Spinal cord (tissue), 10 donors: ENCODE data around the gene ZHX3. TPM values are rescaled to one million over a fixed set of nuclear protein-coding genes. Genes with fewer than 3 reads are reported as not detected.

Experiments used
- DNase-seq, 6 donors: peaks; one replicate each; pipeline versions ENCODE4 v3.0.0 to v3.0.0-alpha.2; 2013 to 2015; ENCODE audit warnings: low spot score in 6 of 6, low read depth in 4 of 6
- H3K27ac ChIP-seq: one replicate; pipeline ENCODE4 v1.5.1; 2013; ENCODE audit warnings: low read depth, low read length, control low read depth
- H3K27me3 ChIP-seq: one replicate; pipeline ENCODE4 v1.6.1; 2013; ENCODE audit warnings: low read length; ENCODE audit not compliant: control insufficient read depth, insufficient read depth
- H3K36me3 ChIP-seq: one replicate; pipeline ENCODE4 v1.6.1; 2013; ENCODE audit warnings: low read length; ENCODE audit not compliant: control insufficient read depth, insufficient read depth
- H3K4me1 ChIP-seq: one replicate; pipeline ENCODE4 v1.6.1; 2013; ENCODE audit warnings: low read length; ENCODE audit not compliant: control insufficient read depth, insufficient read depth
- H3K4me3 ChIP-seq: one replicate; pipeline ENCODE4 v1.5.1; 2013; ENCODE audit warnings: low read depth, low read length, control low read depth
- H3K9me3 ChIP-seq: one replicate; pipeline ENCODE4 v1.6.1; 2013; ENCODE audit warnings: low read length; ENCODE audit not compliant: control insufficient read depth, insufficient read depth
- WGBS: methylation state at CpG from one replicate; pipeline ENCODE4 v1.1.5; 2013; ENCODE audit warnings: missing lambda C conversion rate; ENCODE audit not compliant: insufficient coverage; 5-methylcytosine and 5-hydroxymethylcytosine counted together
- polyA plus RNA-seq, 2 donors: library from polyadenylated mRNA; unstranded; fragments of 120-200 nt; gene quantifications; one replicate each; pipeline ENCODE4 v1.2.1, GENCODE V29; 2013; ENCODE audit not compliant: insufficient read length in 2 of 2
- total RNA-seq, 2 donors: library from RNA; depleted of rRNA in 1 of 2; stranded (reverse); fragments of 120-200 nt in 1 of 2; fragments of >200 nt in 1 of 2; gene quantifications; one replicate each; pipeline versions ENCODE4 v1.2.3 to v1.2.4, GENCODE V29; 2013 to 2014
- donor health status: healthy.

The ZHX3 gene
- total and polyA plus RNA-seq, 4 donors: 28.5 to 36.3 (median 31.0) TPM

- WGBS: no CpG with 5 or more reads among the region's 3 CpGs
- no peak overlapping the region for H3K4me3 ChIP-seq
- no peak for DNase-seq
- H3K9me3 ChIP-seq: no peaks in the 10 kb centered on the region
- no peaks in the 10 kb centered on the region for H3K27me3 ChIP-seq
- no peak overlapping the region for H3K27ac ChIP-seq
- H3K4me1 ChIP-seq: peaks cover 8% of the 10 kb centered on the region
- no peaks in the 10 kb centered on the region for H3K36me3 ChIP-seq
Measured at GRCh38 chr20:41304424-41305079, 13.0 kb downstream of the ZHX3 start.

- Histone ChIP-seq H3K9me3 (no peaks in the 10 kb centered on the region), H3K27ac (no peak overlapping the region)
- DNase-seq: no peak
Measured at GRCh38 chr20:41304002-41304401, 13.5 kb downstream of the ZHX3 start.

GRCh38 chr20:41300886-41301285 is 16.6 kb downstream of the ZHX3 start:
- no peak for DNase-seq
- no peak overlapping the region for H3K4me3 ChIP-seq
- no peak overlapping the region for H3K27ac ChIP-seq
- 71% methylated on average over 4 of the region's 4 CpGs for WGBS
- no peaks in the 10 kb centered on the region for H3K27me3 ChIP-seq
- H3K9me3 ChIP-seq: no peaks in the 10 kb centered on the region
- H3K36me3 ChIP-seq: no peaks in the 10 kb centered on the region
- peaks cover 11% of the 10 kb centered on the region for H3K4me1 ChIP-seq

More at GRCh38 chr20:41304002-41304401, 13.5 kb downstream of the ZHX3 start:
- Histone ChIP-seq H3K36me3 (no peaks in the 10 kb centered on the region), H3K4me3 (no peak overlapping the region), H3K27me3 (no peaks in the 10 kb centered on the region), H3K4me1 (peaks cover 8% of the 10 kb centered on the region)
- WGBS: no CpG with 5 or more reads among the region's 1 CpG

GRCh38 chr20:41300383-41300782 is 17.1 kb downstream of the ZHX3 start:
- no peaks in the 10 kb centered on the region for H3K9me3 ChIP-seq
- WGBS: 54% methylated on average over 2 of the region's 3 CpGs
- no peaks in the 10 kb centered on the region for H3K36me3 ChIP-seq
- H3K27me3 ChIP-seq: no peaks in the 10 kb centered on the region
- DNase-seq: no peak
- H3K27ac ChIP-seq: no peak overlapping the region
- H3K4me1 ChIP-seq: peaks cover 11% of the 10 kb centered on the region
- no peak overlapping the region for H3K4me3 ChIP-seq

- Histone ChIP-seq H3K36me3 (no peaks in the 10 kb centered on the region), H3K4me3 (no peak overlapping the region), H3K27me3 (no peaks in the 10 kb centered on the region), H3K27ac (no peak overlapping the region), H3K9me3 (no peaks in the 10 kb centered on the region), H3K4me1 (peaks cover 11% of the 10 kb centered on the region)
- WGBS: no CpG with 5 or more reads among the region's 3 CpGs
- peak in 1 of 6 donors; percentile 36 for DNase-seq
Measured at GRCh38 chr20:41299899-41300298, 17.6 kb downstream of the ZHX3 start.

GRCh38 chr20:41293269-41294037 is 24.1 kb downstream of the ZHX3 start:
- Histone ChIP-seq H3K36me3 (no peaks in the 10 kb centered on the region), H3K27ac (no peak overlapping the region), H3K9me3 (no peaks in the 10 kb centered on the region), H3K27me3 (no peaks in the 10 kb centered on the region), H3K4me3 (no peak overlapping the region), H3K4me1 (peaks cover 3% of the 10 kb centered on the region)
- WGBS: 60% methylated on average over 1 of the region's 2 CpGs
- DNase-seq: peak in 1 of 6 donors; percentile 45

GRCh38 chr20:41290804-41291389 is 26.6 kb downstream of the ZHX3 start:
- Histone ChIP-seq H3K27ac (no peak overlapping the region), H3K4me1 (no peaks in the 10 kb centered on the region)
- no CpG with 5 or more reads among the region's 3 CpGs for WGBS

GRCh38 chr20:41287327-41287726 is 30.2 kb downstream of the ZHX3 start:
- no peaks in the 10 kb centered on the region for H3K27me3 ChIP-seq
- H3K36me3 ChIP-seq: no peaks in the 10 kb centered on the region
- no peaks in the 10 kb centered on the region for H3K9me3 ChIP-seq
- H3K4me1 ChIP-seq: no peaks in the 10 kb centered on the region
- DNase-seq: no peak
- no peak overlapping the region for H3K27ac ChIP-seq
- WGBS: 80% methylated on average over 1 of the region's 2 CpGs
- H3K4me3 ChIP-seq: no peak overlapping the region

More at GRCh38 chr20:41290804-41291389, 26.6 kb downstream of the ZHX3 start:
- Histone ChIP-seq H3K36me3 (no peaks in the 10 kb centered on the region), H3K4me3 (no peak overlapping the region), H3K9me3 (no peaks in the 10 kb centered on the region), H3K27me3 (no peaks in the 10 kb centered on the region)
- no peak for DNase-seq

GRCh38 chr20:41286240-41286851 is 31.2 kb downstream of the ZHX3 start:
- H3K36me3 ChIP-seq: no peaks in the 10 kb centered on the region
- no peaks in the 10 kb centered on the region for H3K27me3 ChIP-seq
- H3K4me1 ChIP-seq: no peaks in the 10 kb centered on the region
- no peak for DNase-seq
- no peak overlapping the region for H3K4me3 ChIP-seq
- no peak overlapping the region for H3K27ac ChIP-seq
- no CpG with 5 or more reads among the region's 2 CpGs for WGBS
- H3K9me3 ChIP-seq: no peaks in the 10 kb centered on the region
